Measurements from ENCODE around the gene IAH1. TPM values are rescaled to one million over a fixed set of nuclear protein-coding genes. Genes with fewer than 3 reads are reported as not detected.
A peak's percentile ranks its signal among the peaks of the same experiment; 100 is the strongest.

Gene IAH1, protein sequence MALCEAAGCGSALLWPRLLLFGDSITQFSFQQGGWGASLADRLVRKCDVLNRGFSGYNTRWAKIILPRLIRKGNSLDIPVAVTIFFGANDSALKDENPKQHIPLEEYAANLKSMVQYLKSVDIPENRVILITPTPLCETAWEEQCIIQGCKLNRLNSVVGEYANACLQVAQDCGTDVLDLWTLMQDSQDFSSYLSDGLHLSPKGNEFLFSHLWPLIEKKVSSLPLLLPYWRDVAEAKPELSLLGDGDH
- total RNA-seq (39.9 and 44.0 TPM in 2 replicates), polyA plus RNA-seq (43.4 and 45.3 TPM in 2 replicates), polyA minus RNA-seq (30.7 and 48.3 TPM in 2 replicates), Bru-seq, nascent RNA (percentile 83 among the genes with signal in this experiment), BruChase-seq, experiment 1, labeled RNA remaining after a 6-hour chase (percentile 72 among the genes with signal in this experiment), BruChase-seq, experiment 2, labeled RNA remaining after a 2-hour chase (percentile 59 among the genes with signal in this experiment)
- 56.5 and 60.0 TPM in 2 replicates for polyA plus RNA-seq (2011; cell fraction: cytosol; rRNA removed)
- 33.4 and 36.8 TPM in 2 replicates for polyA plus RNA-seq (2011; cell fraction: nucleus; rRNA removed)
- 50.7 and 51.8 TPM in 2 replicates for polyA plus RNA-seq (2012)
- polyA minus RNA-seq (2011; cell fraction: cytosol; rRNA and poly(A)+ RNA removed): 11.4 TPM
- polyA minus RNA-seq (2011; cell fraction: nucleus; rRNA and poly(A)+ RNA removed): 17.1 and 24.0 TPM in 2 replicates
- long read RNA-seq, transcript IAH1-215 (6 exons, 1,266 nt): major isoform, 79 of 127 reads
- long read RNA-seq, transcript IAH1-202 (5 exons, 2,137 nt): minor isoform, 8 of 127 reads
- long read RNA-seq, partial matches to known transcripts: 3 of 127 reads
- long read RNA-seq, other reads (novel, unspliced or antisense): 37 of 127 reads

DNA sequence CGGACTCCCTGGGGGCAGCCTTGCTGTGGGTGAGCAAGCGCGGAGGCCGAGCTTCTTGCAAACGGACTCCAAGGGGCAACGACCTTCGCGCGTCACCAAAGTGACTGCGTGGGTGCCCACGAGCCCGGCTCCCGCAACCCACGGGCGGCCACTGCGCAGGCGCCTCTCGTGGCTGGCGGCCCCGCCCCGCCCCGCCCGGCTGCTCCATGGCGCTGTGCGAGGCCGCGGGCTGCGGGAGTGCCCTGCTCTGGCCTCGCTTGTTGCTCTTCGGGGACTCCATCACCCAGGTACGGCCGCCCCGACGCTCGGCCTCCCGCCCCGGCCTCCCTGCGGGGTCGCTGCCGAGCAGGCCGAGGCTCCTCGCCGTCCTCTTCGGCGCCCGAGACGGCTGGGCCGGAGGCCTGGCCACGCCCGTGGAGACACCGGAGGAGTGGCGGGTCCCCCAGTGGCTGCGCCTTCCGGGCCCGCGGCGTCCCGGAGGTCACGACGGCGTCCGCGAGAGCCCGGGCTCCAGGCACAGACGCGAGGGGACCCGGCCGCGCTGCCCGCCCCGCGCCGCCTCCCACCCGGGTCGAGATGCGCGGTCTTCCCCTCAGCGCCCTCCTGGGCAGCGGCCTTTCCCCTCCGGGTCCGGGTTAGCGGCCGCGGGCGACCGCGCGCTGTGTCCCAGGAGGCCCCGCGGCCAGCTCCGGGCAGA is at the start of gene IAH1:
IAH1 (plus strand) TSS at position 191 of the 697 bp plus-strand sequence; CDS start at position 207, 16 bp downstream.
- FAIRE-seq (no peak), DNase-seq (ENCODE audit: low read depth, low spot score) (peak; percentile 60)
- TF ChIP-seq, protein P1, sequence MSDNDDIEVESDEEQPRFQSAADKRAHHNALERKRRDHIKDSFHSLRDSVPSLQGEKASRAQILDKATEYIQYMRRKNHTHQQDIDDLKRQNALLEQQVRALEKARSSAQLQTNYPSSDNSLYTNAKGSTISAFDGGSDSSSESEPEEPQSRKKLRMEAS (IDR thresholded peaks at IDR 0.05; ENCODE audit: insufficient read depth, insufficient read length): no peak
- TF ChIP-seq FOS (IDR thresholded peaks at IDR 0.05; ENCODE audit: borderline replicate concordance, insufficient read depth, low read length): no peak
- TF ChIP-seq MYC (IDR thresholded peaks at IDR 0.05; ENCODE audit: low read depth, low read length): no peak
- TF ChIP-seq, protein P2, sequence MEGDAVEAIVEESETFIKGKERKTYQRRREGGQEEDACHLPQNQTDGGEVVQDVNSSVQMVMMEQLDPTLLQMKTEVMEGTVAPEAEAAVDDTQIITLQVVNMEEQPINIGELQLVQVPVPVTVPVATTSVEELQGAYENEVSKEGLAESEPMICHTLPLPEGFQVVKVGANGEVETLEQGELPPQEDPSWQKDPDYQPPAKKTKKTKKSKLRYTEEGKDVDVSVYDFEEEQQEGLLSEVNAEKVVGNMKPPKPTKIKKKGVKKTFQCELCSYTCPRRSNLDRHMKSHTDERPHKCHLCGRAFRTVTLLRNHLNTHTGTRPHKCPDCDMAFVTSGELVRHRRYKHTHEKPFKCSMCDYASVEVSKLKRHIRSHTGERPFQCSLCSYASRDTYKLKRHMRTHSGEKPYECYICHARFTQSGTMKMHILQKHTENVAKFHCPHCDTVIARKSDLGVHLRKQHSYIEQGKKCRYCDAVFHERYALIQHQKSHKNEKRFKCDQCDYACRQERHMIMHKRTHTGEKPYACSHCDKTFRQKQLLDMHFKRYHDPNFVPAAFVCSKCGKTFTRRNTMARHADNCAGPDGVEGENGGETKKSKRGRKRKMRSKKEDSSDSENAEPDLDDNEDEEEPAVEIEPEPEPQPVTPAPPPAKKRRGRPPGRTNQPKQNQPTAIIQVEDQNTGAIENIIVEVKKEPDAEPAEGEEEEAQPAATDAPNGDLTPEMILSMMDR (IDR thresholded peaks at IDR 0.05; ENCODE audit: extremely low read depth in 1 of 2, insufficient read depth in 1 of 2, low read depth in 1 of 2, low read length in 2 of 2): no peak
- no peak for TF ChIP-seq GATA2 (IDR thresholded peaks at IDR 0.05; ENCODE audit: insufficient read depth, insufficient read length, low read depth, low read length)
- no peak for TF ChIP-seq EZH2 (IDR thresholded peaks at IDR 0.05; ENCODE audit: borderline replicate concordance, low read depth, low read length, severe bottlenecking)
- peak; percentile 66 for TF ChIP-seq POLR2A (IDR thresholded peaks at IDR 0.05; ENCODE audit: low read depth, low read length)
- TF ChIP-seq JUN (IDR thresholded peaks at IDR 0.05; ENCODE audit: borderline replicate concordance, insufficient read depth, insufficient read length, low read depth): no peak
- TF ChIP-seq POLR2AphosphoS5 (IDR thresholded peaks at IDR 0.05; ENCODE audit: insufficient read depth, low read depth, low read length): peak; percentile 76
- Histone ChIP-seq H3K9me1 (replicated peaks; ENCODE audit: control insufficient read depth, extremely low read depth, insufficient read depth, low read length) (no peaks in the 10 kb centered on the region), H4K20me1 (replicated peaks; ENCODE audit: control insufficient read depth, extremely low read depth, insufficient read depth, low read length) (no peaks in the 10 kb centered on the region), H3K27me3 (ENCODE audit: control insufficient read depth in 2 of 2, insufficient read depth in 2 of 2, low read length in 2 of 2) (no peaks in the 10 kb centered on the region), H3K4me3 (replicated peaks in 1 of 3; ENCODE audit: insufficient read depth in 1 of 3, low read depth in 1 of 3, low read length in 3 of 3) (peak within 1 kb of the TSS; percentile 54 to 86 (median 73)), H2AFZ (ENCODE audit: low read depth, low read length) (peak within 1 kb of the TSS; percentile 81), H3K36me3 (ENCODE audit: control insufficient read depth in 2 of 2, extremely low read depth in 1 of 2, insufficient read depth in 2 of 2, low read length in 2 of 2) (peaks cover 0 to 2% of the 10 kb centered on the region in 2 experiments), H3K27ac (ENCODE audit: insufficient read depth, low read depth, low read length) (peak within 1 kb of the TSS; percentile 70), H3K79me2 (ENCODE audit: control insufficient read depth, insufficient read depth, low read length) (peaks cover 17% of the 10 kb centered on the region), H3K4me2 (ENCODE audit: insufficient read depth, low read length) (peak within 1 kb of the TSS; percentile 90), H3K4me1 (ENCODE audit: control insufficient read depth, extremely low read depth, insufficient read depth, low read length) (peaks cover 7% of the 10 kb centered on the region), H3K9ac (replicated peaks; ENCODE audit: extremely low read depth, insufficient read depth, low read length) (peak within 1 kb of the TSS; percentile 90), H3K9me3 (replicated peaks; ENCODE audit: control insufficient read depth, insufficient read depth, low read length) (no peaks in the 10 kb centered on the region)
- POLR2A ChIA-PET: interaction anchor here (0.7 kb wide), 1 partner anchor 31 kb away, joined by 4 read pairs; no protein-coding TSS in a partner anchor
- dilution Hi-C loops (cut with MboI; ENCODE audit: extremely low pct_ligation_motif_present, low sequenced_read_pairs): no loop called here
- CTCF ChIA-PET: interaction anchor here (0.9 to 2.3 kb wide), 3 partner anchors 8 to 339 kb away, joined by 3 to 7 read pairs (median 5); no protein-coding TSS in a partner anchor
- no TSS peak for BruUV-seq (replicated peaks)
- intact Hi-C loops (cut with micrococcal nuclease): loop anchor here (1.0 to 5.0 kb wide), 3 partner anchors 51 to 332 kb away; partner anchors contain the start of genes CPSF3 and ITGB1BP1

All from endothelial cell of umbilical vein (primary cell).